SK-N-SH (cell line): ENCODE results near the gene CDC27.

Experiments
- CHD2 ChIP-seq: fragments of 150-350 bp; IDR thresholded peaks from 2 replicates; pipeline ENCODE4 v1.6.1; 2018; ENCODE audit warnings: low read length; ENCODE audit not compliant: partially characterized antibody
- CTCF ChIP-seq: fragments of 200-600 bp; sonication (generic); IDR thresholded peaks from 2 replicates; pipeline ENCODE4 v1.6.1; 2017; ENCODE audit warnings: antibody characterized with exemption, mild to moderate bottlenecking, moderate library complexity
- FOXJ3 ChIP-seq: sonication (generic); formaldehyde crosslinking; IDR thresholded peaks from 2 replicates; pipeline ENCODE4 v1.5.1; 2020; ENCODE audit warnings: mild to moderate bottlenecking, missing genetic modification reagents
- NFIC ChIP-seq: IDR thresholded peaks from 2 replicates; pipeline ENCODE4 v1.4.0; 2012; ENCODE audit warnings: borderline replicate concordance
- POLR2AphosphoS5 ChIP-seq: IDR thresholded peaks from 2 replicates; pipeline ENCODE4 v1.6.1; 2012; ENCODE audit warnings: low read depth, low read length
- RAD21 ChIP-seq: IDR thresholded peaks from 2 replicates; pipeline ENCODE4 v1.6.1; 2012; ENCODE audit warnings: mild to moderate bottlenecking, low read length
- REST ChIP-seq: IDR thresholded peaks from 2 replicates; pipeline ENCODE4 v1.6.1; 2012; ENCODE audit warnings: mild to moderate bottlenecking, low read depth, low read length, moderate library complexity
- TF ChIP-seq, protein P1 (sequence below): IDR thresholded peaks from 2 replicates; pipeline ENCODE4 v1.4.0; 2012; ENCODE audit warnings: low read depth
- TF ChIP-seq, protein P2 (sequence below): fragments of 150-350 bp; IDR thresholded peaks from 2 replicates; pipeline ENCODE4 v1.6.1; 2017; ENCODE audit warnings: antibody characterized with exemption, low read length, low read depth, borderline replicate concordance

DNA sequence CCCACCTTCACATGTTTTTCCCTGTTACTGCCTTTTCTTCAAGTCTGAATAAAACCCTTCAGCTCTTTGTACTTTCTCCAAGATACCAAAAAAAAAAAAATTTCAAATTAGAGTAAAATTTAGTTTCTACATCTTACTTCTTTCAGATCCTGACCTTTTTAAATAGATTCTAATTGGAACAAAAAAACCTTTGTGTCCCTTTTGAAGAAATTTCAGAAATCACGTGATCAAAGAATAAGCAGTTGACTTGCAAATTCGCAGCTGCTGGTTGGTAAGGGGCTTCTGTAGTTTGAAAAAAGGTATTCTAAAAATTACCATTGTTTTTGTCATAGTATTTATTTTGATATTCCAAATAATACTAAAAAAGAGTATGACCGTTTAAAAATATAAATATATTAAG is 71.7 kb downstream of the CDC27 start:
- TF ChIP-seq CTCF (no peak), RAD21 (no peak), CHD2 (no peak), REST (no peak), FOXJ3 (CRISPR knock-in tag) (no peak), POLR2AphosphoS5 (no peak), NFIC (no peak)
- TF ChIP-seq, protein P1, sequence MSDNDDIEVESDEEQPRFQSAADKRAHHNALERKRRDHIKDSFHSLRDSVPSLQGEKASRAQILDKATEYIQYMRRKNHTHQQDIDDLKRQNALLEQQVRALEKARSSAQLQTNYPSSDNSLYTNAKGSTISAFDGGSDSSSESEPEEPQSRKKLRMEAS: no peak
- TF ChIP-seq, protein P2, sequence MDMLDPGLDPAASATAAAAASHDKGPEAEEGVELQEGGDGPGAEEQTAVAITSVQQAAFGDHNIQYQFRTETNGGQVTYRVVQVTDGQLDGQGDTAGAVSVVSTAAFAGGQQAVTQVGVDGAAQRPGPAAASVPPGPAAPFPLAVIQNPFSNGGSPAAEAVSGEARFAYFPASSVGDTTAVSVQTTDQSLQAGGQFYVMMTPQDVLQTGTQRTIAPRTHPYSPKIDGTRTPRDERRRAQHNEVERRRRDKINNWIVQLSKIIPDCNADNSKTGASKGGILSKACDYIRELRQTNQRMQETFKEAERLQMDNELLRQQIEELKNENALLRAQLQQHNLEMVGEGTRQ: no peak
